ENCODE results near the gene DCAF8. TPM values are rescaled to one million over a fixed set of nuclear protein-coding genes. Genes with fewer than 3 reads are reported as not detected.
A peak's percentile ranks its signal among the peaks of the same experiment; 100 is the strongest.

DCAF8 gene
- total and polyA plus RNA-seq, 8 donors, result 51.1 to 122 (median 86.0) TPM

DNA sequence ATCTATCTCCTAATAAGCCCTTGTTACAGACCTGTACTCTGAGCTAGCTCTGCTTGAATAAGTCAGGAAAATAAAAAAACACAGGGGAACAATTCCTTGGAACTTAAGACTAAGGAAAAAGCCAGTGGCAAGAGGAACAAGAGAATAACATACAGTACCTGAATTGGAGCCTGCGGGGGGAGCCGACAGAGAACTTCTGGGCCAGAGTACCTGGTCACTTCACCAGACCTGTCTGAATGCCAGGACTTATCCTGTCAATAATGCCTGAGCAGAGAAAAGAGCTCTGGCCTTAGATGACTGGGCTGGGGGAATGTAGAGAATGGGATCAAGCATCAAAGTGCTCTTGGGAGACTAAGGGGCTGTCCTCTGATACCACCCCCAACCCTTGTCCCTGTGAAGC is 42.0 kb downstream of the DCAF8 start:
- Histone ChIP-seq H3K9me3 (no peaks in the 10 kb centered on the region), H3K27me3 (no peaks in the 10 kb centered on the region), H3K4me1 (no peaks in the 10 kb centered on the region), H3K4me3 (no peak overlapping the region), H3K27ac (no peak overlapping the region), H3K36me3 (peaks cover 0 to 71% (median 37%) of the 10 kb centered on the region in 3 donors)
- FAIRE-seq, result no peak
- 80 to 90% methylated on average over 2 of the region's 2 CpGs for WGBS, 2 donors
- TF ChIP-seq, protein P1, sequence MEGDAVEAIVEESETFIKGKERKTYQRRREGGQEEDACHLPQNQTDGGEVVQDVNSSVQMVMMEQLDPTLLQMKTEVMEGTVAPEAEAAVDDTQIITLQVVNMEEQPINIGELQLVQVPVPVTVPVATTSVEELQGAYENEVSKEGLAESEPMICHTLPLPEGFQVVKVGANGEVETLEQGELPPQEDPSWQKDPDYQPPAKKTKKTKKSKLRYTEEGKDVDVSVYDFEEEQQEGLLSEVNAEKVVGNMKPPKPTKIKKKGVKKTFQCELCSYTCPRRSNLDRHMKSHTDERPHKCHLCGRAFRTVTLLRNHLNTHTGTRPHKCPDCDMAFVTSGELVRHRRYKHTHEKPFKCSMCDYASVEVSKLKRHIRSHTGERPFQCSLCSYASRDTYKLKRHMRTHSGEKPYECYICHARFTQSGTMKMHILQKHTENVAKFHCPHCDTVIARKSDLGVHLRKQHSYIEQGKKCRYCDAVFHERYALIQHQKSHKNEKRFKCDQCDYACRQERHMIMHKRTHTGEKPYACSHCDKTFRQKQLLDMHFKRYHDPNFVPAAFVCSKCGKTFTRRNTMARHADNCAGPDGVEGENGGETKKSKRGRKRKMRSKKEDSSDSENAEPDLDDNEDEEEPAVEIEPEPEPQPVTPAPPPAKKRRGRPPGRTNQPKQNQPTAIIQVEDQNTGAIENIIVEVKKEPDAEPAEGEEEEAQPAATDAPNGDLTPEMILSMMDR (IDR thresholded peaks at IDR 0.05), result no peak
- no peak for DNase-seq
- no peak for ATAC-seq
- intact Hi-C loops (cut with DNase I), result no loop called here

DNA sequence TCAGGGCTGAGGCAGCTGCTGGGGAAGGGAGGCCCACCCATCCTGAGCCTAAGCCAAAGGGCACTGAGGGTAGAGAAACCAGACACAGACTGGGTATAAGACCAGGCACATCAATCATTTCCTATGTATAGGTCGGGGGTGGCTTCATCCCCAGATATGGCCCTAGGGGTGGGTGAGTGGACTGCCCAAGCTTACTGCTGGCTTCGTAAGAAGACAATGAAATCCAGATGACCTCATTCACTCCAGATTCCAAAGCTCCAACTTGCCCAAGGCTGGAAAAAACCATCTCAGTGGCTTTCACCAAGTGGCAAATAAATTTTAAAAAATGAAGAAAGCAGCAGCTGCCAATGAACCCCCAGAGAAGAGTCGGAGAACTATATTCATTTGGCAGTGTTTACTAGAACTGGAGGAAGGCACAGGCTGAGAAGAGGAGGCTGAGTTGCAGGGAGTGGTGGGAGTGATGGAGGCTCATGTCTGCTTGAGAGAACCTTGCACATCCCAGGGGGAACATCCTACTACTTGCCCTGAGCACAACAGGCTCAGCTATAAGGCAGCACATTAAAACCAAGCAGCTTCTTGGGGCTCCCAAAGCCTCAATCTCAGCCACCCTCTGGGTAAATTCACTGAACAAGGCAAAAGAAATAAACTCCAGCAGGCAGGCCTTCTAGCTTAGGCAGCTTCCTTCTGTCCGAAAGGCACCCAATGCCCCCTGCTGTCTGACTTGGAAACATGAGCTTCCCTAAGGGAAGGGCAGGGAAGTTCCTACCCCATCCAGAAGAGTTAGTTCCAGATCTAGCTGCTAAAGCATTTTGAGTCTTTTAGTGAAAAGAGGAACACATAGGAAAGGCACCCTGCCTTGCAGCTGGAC is 43.1 kb downstream of the DCAF8 start:
- TF ChIP-seq, protein P1 (IDR thresholded peaks at IDR 0.05), result peak in 2 of 4 donors; percentile 10 to 18
- no peaks in the 10 kb centered on the region for H3K27me3 ChIP-seq
- FAIRE-seq (no peak), DNase-seq (no peak), ATAC-seq (peak in 3 of 4 donors; percentile 72 to 83 (median 74))
- 67 to 79% methylated on average over 4 of the region's 4 CpGs for WGBS, 2 donors
- H3K9me3 ChIP-seq, result no peaks in the 10 kb centered on the region
- peaks cover 0 to 73% (median 27%) of the 10 kb centered on the region in 3 donors for H3K36me3 ChIP-seq
- no peaks in the 10 kb centered on the region for H3K4me1 ChIP-seq
- no peak overlapping the region for H3K27ac ChIP-seq
- intact Hi-C loops (cut with DNase I), result no loop called here
- H3K4me3 ChIP-seq, result no peak overlapping the region

DNA sequence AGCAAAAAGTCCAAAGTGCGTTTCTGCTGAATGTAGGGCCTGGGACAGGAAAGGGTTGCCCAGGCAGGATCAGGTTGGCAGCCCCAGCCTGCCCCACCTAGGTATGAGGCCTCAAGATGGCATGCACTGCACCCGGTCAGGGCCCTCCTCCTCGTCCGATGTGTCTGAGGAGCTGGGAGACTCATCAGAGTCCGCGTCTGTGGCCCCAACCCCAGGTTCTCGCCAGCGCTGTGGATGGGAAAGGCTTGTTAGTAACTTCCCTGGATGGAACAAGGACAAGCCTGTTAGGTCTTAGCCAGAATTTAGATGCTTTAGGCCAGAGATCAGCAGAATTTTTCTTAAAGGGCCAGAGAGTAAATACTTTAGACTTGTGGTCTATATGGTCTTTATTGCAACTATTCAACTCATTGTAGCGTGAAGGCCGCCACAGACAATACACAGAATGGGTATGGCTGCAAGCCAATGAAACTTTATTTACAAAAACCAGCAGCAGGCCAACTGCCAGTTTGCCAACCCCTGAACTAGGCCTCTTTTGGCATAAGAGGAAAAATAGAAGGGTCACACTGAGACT is 44.8 kb downstream of the DCAF8 start:
- no peak overlapping the region for H3K4me3 ChIP-seq
- no peaks in the 10 kb centered on the region for H3K27me3 ChIP-seq
- TF ChIP-seq, protein P1 (IDR thresholded peaks at IDR 0.05), result no peak
- ATAC-seq (peak in 2 of 4 donors; percentile 26 to 27), FAIRE-seq (no peak), DNase-seq (no peak)
- intact Hi-C loops (cut with DNase I), result no loop called here
- H3K4me1 ChIP-seq, result no peaks in the 10 kb centered on the region
- WGBS, 2 donors, result 59 to 67% methylated on average over 10 of the region's 10 CpGs
- no peaks in the 10 kb centered on the region for H3K9me3 ChIP-seq
- H3K36me3 ChIP-seq, result peaks cover 0 to 70% (median 14%) of the 10 kb centered on the region in 3 donors
- H3K27ac ChIP-seq, result no peak overlapping the region

DNA sequence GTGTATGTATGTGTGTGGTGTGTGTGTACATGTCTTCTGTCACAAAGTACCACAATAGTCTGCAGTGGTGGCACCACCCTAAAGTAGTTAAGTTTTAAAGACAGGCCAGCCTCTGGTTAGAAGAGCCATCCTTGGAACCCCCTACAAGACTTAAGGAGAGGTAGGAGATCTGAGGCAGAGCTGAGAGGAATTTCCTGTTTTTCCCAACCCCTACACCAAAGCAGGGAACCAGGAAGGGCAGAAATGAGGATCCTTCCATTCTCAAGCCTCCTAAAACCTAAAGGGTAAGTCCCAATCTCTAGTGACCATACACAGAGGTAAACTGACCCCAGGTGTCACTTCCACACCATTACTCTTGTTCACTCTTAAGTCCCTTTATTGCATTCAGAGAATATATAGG is 46.0 kb downstream of the DCAF8 start:
- no peak for FAIRE-seq
- ATAC-seq, result no peak
- Histone ChIP-seq H3K9me3 (no peaks in the 10 kb centered on the region), H3K27ac (no peak overlapping the region), H3K27me3 (no peaks in the 10 kb centered on the region), H3K4me1 (no peaks in the 10 kb centered on the region), H3K4me3 (no peak overlapping the region), H3K36me3 (peaks cover 0 to 63% (median 10%) of the 10 kb centered on the region in 3 donors)
- DNase-seq, result no peak
- TF ChIP-seq, protein P1 (IDR thresholded peaks at IDR 0.05), result no peak
- intact Hi-C loops (cut with DNase I), result no loop called here

Measured in pancreas (tissue), 10 donors.